Mesendoderm (in vitro differentiated cells): ENCODE data around the gene NEURL4.
A peak's percentile ranks its signal among the peaks of the same experiment; 100 is the strongest.

ENCODE experiments used
- DNase-seq: peaks from one replicate; pipeline ENCODE4 v3.0.0; 2013
- H2AK5ac ChIP-seq: 2 replicates; pipeline ENCODE4 v1.6.1; 2013; ENCODE audit warnings: low read length, inconsistent platforms
- H2BK120ac ChIP-seq: 2 replicates; pipeline ENCODE4 v1.6.1; 2013; ENCODE audit warnings: low read depth, mild to moderate bottlenecking, low read length, moderate library complexity, mixed read lengths
- H2BK15ac ChIP-seq: replicated peaks from 2 replicates; pipeline ENCODE4 v1.6.1; 2013; ENCODE audit warnings: low read depth, mild to moderate bottlenecking, moderate library complexity
- H2BK5ac ChIP-seq: 2 replicates; pipeline ENCODE4 v1.6.1; 2013; ENCODE audit warnings: low read length, inconsistent platforms
- H3K18ac ChIP-seq: 2 replicates; pipeline ENCODE4 v1.6.1; 2013; ENCODE audit warnings: mild to moderate bottlenecking, low read length, mixed read lengths
- H3K23ac ChIP-seq: one replicate; pipeline ENCODE4 v1.6.1; 2013; ENCODE audit warnings: low read length
- H3K27ac ChIP-seq: 2 replicates; pipeline ENCODE4 v1.5.1; 2013; ENCODE audit warnings: low read depth, mild to moderate bottlenecking, inconsistent platforms, low read length, moderate library complexity
- H3K27me3 ChIP-seq: 2 replicates; pipeline ENCODE4 v1.6.1; 2013; ENCODE audit warnings: low read length, control low read depth, mild to moderate bottlenecking, inconsistent platforms; ENCODE audit not compliant: insufficient read depth, poor library complexity
- H3K36me3 ChIP-seq: 2 replicates; pipeline ENCODE4 v1.6.1; 2013; ENCODE audit warnings: low read length, inconsistent platforms; ENCODE audit not compliant: control insufficient read depth, insufficient read depth
- H3K4ac ChIP-seq: one replicate; pipeline ENCODE4 v1.6.1; 2013; ENCODE audit warnings: low read depth, mild to moderate bottlenecking, low read length, moderate library complexity
- H3K4me1 ChIP-seq: 2 replicates; pipeline ENCODE4 v1.6.1; 2013; ENCODE audit warnings: low read depth, low read length, inconsistent platforms; ENCODE audit not compliant: control insufficient read depth
- H3K4me2 ChIP-seq: 2 replicates; pipeline ENCODE4 v1.6.1; 2013; ENCODE audit warnings: low read length
- H3K4me3 ChIP-seq: 2 replicates; pipeline ENCODE4 v1.5.1; 2013; ENCODE audit warnings: mild to moderate bottlenecking, low read length
- H3K56ac ChIP-seq: one replicate; pipeline ENCODE4 v1.6.1; 2013; ENCODE audit warnings: low read length
- H3K79me1 ChIP-seq: 2 replicates; pipeline ENCODE4 v1.6.1; 2013; ENCODE audit warnings: low read length, inconsistent platforms
- H3K79me2 ChIP-seq: 2 replicates; pipeline ENCODE4 v1.6.1; 2013; ENCODE audit warnings: mild to moderate bottlenecking, low read length; ENCODE audit not compliant: control insufficient read depth, insufficient read depth
- H3K9ac ChIP-seq: 2 replicates; pipeline ENCODE4 v1.6.1; 2013; ENCODE audit warnings: low read length, inconsistent platforms
- H4K5ac ChIP-seq: one replicate; pipeline ENCODE4 v1.6.1; 2013; ENCODE audit warnings: low read length
- H4K8ac ChIP-seq: one replicate; pipeline ENCODE4 v1.6.1; 2013; ENCODE audit warnings: low read depth, mild to moderate bottlenecking, control low read depth, low read length, moderate library complexity
- WGBS: extraction: QIAGEN DNeasy Blood & Tissue Kit; methylation state at CpG from one replicate; pipeline ENCODE4 v1.1.7; 2013; ENCODE audit warnings: low lambda C conversion rate, missing lambda C conversion rate; ENCODE audit not compliant: insufficient coverage; ENCODE audit errors: extremely low coverage; 5-methylcytosine and 5-hydroxymethylcytosine counted together

Gene NEURL4

DNA sequence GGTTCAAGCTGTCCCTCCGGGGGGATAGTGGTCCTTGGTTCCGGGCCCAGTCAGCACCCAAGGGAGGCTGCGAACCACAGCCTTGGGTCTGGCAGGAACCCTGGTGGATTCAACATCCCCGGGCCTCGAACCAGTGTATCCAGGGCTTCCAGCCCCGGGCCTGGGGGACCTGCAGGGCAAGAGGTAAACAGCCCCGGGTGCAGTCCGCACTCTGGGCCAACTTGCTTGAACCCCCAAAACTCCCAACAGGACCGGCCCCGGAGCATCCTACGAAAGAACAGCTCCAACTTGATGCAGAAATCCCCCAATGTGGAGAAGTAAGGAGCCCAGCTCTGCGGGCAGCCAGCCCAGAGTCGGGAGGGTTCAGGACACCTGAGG is 1.5 kb upstream of the NEURL4 start:
- Histone ChIP-seq H3K4me3 (no peak overlapping the region), H2BK120ac (peak overlapping the region; percentile 50), H3K27me3 (no peaks in the 10 kb centered on the region), H3K36me3 (peaks cover 4% of the 10 kb centered on the region), H3K4me1 (no peaks in the 10 kb centered on the region), H3K9ac (peak overlapping the region; percentile 80), H3K4ac (peak overlapping the region; percentile 71), H4K5ac (peak overlapping the region; percentile 2), H4K8ac (no peak overlapping the region), H3K4me2 (peak overlapping the region; percentile 59), H2AK5ac (no peak overlapping the region), H2BK15ac (no peak overlapping the region), H3K56ac (peak overlapping the region; percentile 84), H3K23ac (no peak overlapping the region), H3K79me2 (peaks cover 13% of the 10 kb centered on the region), H3K27ac (no peak overlapping the region), H3K79me1 (peaks cover 11% of the 10 kb centered on the region), H2BK5ac (no peak overlapping the region), H3K18ac (peak overlapping the region; percentile 84)
- WGBS, result no CpG with 5 or more reads among the region's 13 CpGs
- DNase-seq, result no peak

- H3K56ac ChIP-seq, result peak overlapping the region; percentile 94
- H2BK15ac ChIP-seq, result no peak overlapping the region
- peak overlapping the region; percentile 84 for H3K18ac ChIP-seq
- peaks cover 4% of the 10 kb centered on the region for H3K36me3 ChIP-seq
- H3K9ac ChIP-seq, result peak overlapping the region; percentile 91
- peak overlapping the region; percentile 50 for H2BK120ac ChIP-seq
- H3K4ac ChIP-seq, result peak overlapping the region; percentile 71
- peaks cover 11% of the 10 kb centered on the region for H3K79me1 ChIP-seq
- H2BK5ac ChIP-seq, result no peak overlapping the region
- peak overlapping the region; percentile 78 for H3K27ac ChIP-seq
- no peak overlapping the region for H4K5ac ChIP-seq
- no peak overlapping the region for H4K8ac ChIP-seq
- no CpG with 5 or more reads among the region's 34 CpGs for WGBS
- peak; percentile 94 for DNase-seq
- H3K79me2 ChIP-seq, result peaks cover 13% of the 10 kb centered on the region
- no peaks in the 10 kb centered on the region for H3K4me1 ChIP-seq
- no peak overlapping the region for H3K23ac ChIP-seq
- H3K4me2 ChIP-seq, result peak overlapping the region; percentile 100
- H2AK5ac ChIP-seq, result no peak overlapping the region
- H3K27me3 ChIP-seq, result no peaks in the 10 kb centered on the region
- H3K4me3 ChIP-seq, result peak overlapping the region; percentile 74
Measured at GRCh38 chr17:7329997-7330637, 982 bp upstream of the NEURL4 start.

DNA sequence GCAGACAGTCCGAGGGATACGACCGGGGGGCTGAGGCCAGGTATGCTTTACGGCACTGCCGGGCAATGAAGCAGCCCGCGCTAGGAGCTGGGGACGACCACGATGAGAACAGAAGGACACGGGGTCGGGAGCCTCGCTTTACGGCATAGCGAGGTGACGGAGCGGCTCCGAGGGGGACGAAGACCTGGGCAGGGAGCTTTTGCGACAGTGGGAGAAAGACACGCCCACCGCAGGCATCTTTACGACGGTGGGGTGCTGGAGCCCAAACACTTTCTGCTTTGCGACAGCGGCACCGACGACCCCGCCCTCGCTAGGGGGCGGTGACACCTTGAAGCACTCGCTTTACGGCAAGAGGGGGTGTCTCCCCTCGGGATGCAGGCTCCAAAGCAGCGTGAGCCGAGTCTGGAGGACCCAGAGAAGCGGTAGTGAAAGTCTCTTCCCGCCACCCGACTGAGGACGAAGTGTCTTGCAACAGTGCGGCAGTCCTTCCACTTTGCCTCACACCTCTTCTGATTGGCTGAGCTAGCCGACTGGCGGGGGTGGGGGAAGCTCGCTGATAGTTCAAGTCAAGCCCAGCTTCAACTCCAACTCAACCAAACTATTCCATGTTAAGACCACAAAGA is 350 bp upstream of the NEURL4 start:
- WGBS, result no CpG with 5 or more reads among the region's 43 CpGs
- H2AK5ac ChIP-seq, result no peak overlapping the region
- H3K4me3 ChIP-seq, result peak overlapping the region; percentile 74
- no peak overlapping the region for H4K5ac ChIP-seq
- no peak overlapping the region for H2BK120ac ChIP-seq
- H3K79me1 ChIP-seq, result peaks cover 11% of the 10 kb centered on the region
- no peaks in the 10 kb centered on the region for H3K4me1 ChIP-seq
- H3K79me2 ChIP-seq, result peaks cover 13% of the 10 kb centered on the region
- peaks cover 6% of the 10 kb centered on the region for H3K36me3 ChIP-seq
- peak overlapping the region; percentile 94 for H3K56ac ChIP-seq
- H3K4me2 ChIP-seq, result peak overlapping the region; percentile 100
- peak overlapping the region; percentile 71 for H2BK5ac ChIP-seq
- no peak overlapping the region for H2BK15ac ChIP-seq
- H3K18ac ChIP-seq, result no peak overlapping the region
- H3K27ac ChIP-seq, result peak overlapping the region; percentile 78
- peak overlapping the region; percentile 91 for H3K9ac ChIP-seq
- H3K4ac ChIP-seq, result no peak overlapping the region
- no peak overlapping the region for H4K8ac ChIP-seq
- DNase-seq, result peak; percentile 100
- no peak overlapping the region for H3K23ac ChIP-seq
- H3K27me3 ChIP-seq, result no peaks in the 10 kb centered on the region

DNA sequence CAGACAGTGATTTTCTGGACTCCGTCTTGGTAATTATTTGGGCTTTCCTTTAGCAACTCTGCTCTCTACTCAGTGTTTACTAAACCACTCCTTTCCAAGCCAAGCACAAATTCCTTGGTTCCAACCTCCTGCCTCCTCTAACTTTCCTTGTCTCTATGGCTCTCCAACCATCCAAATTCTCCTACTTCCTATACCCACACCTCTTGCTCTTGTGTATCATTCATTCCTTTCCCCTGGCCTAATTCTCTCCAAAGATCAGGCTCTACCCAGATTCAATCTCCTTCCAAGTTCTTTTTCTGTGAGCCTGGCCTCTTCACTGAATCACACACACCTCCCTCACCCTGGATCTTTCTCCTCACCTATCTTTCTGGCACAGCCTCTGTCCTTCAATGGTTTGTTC is 1.1 kb downstream of the NEURL4 start:
- Histone ChIP-seq H2BK15ac (no peak overlapping the region), H3K23ac (no peak overlapping the region), H3K56ac (peak overlapping the region; percentile 62), H3K79me1 (peaks cover 11% of the 10 kb centered on the region), H3K36me3 (peaks cover 7% of the 10 kb centered on the region), H3K18ac (no peak overlapping the region), H3K4me1 (no peaks in the 10 kb centered on the region), H3K27me3 (no peaks in the 10 kb centered on the region), H2BK5ac (no peak overlapping the region), H2AK5ac (no peak overlapping the region), H3K9ac (peak overlapping the region; percentile 26), H2BK120ac (no peak overlapping the region), H3K4ac (no peak overlapping the region), H4K8ac (no peak overlapping the region), H4K5ac (no peak overlapping the region), H3K27ac (no peak overlapping the region), H3K4me2 (no peak overlapping the region), H3K79me2 (peaks cover 13% of the 10 kb centered on the region), H3K4me3 (no peak overlapping the region)
- DNase-seq, result no peak
- WGBS, result no CpG with 5 or more reads among the region's 1 CpG

- H4K8ac ChIP-seq, result no peak overlapping the region
- peaks cover 12% of the 10 kb centered on the region for H3K36me3 ChIP-seq
- no peak overlapping the region for H3K18ac ChIP-seq
- H3K4ac ChIP-seq, result no peak overlapping the region
- no peak for DNase-seq
- H2BK120ac ChIP-seq, result no peak overlapping the region
- H3K27ac ChIP-seq, result no peak overlapping the region
- H2BK15ac ChIP-seq, result no peak overlapping the region
- peaks cover 11% of the 10 kb centered on the region for H3K79me1 ChIP-seq
- WGBS, result no CpG with 5 or more reads among the region's 17 CpGs
- H2AK5ac ChIP-seq, result no peak overlapping the region
- no peak overlapping the region for H3K9ac ChIP-seq
- H3K4me3 ChIP-seq, result no peak overlapping the region
- no peak overlapping the region for H2BK5ac ChIP-seq
- no peak overlapping the region for H3K4me2 ChIP-seq
- H3K23ac ChIP-seq, result no peak overlapping the region
- H3K27me3 ChIP-seq, result no peaks in the 10 kb centered on the region
- no peak overlapping the region for H4K5ac ChIP-seq
- peaks cover 13% of the 10 kb centered on the region for H3K79me2 ChIP-seq
- peak overlapping the region; percentile 42 for H3K56ac ChIP-seq
- no peaks in the 10 kb centered on the region for H3K4me1 ChIP-seq
Measured at GRCh38 chr17:7327501-7327900, 1.6 kb downstream of the NEURL4 start.
